HepG2 (cell line): ENCODE results near the gene ANO1.

ENCODE experiments used
- HOXA9 ChIP-seq: sonication (generic); formaldehyde crosslinking; IDR thresholded peaks from 2 replicates; pipeline ENCODE4 v1.8.1; 2022; ENCODE audit warnings: missing genetic modification reagents, mild to moderate bottlenecking, moderate library complexity, borderline replicate concordance
- ZC3H13 ChIP-seq: sonication (generic); formaldehyde crosslinking; IDR thresholded peaks from 2 replicates; pipeline ENCODE4 v1.8.1; 2023; ENCODE audit warnings: mild to moderate bottlenecking, missing genetic modification reagents, moderate library complexity
- TF ChIP-seq, protein P1 (sequence below): sonication (generic); formaldehyde crosslinking; IDR thresholded peaks from 2 replicates; pipeline ENCODE4 v1.5.0; 2020; ENCODE audit warnings: mild to moderate bottlenecking, missing genetic modification reagents, moderate library complexity
- TF ChIP-seq, protein P2 (sequence below): sonication (generic); formaldehyde crosslinking; IDR thresholded peaks from 2 replicates; pipeline ENCODE4 v1.9.0; 2021; ENCODE audit warnings: missing genetic modification reagents, borderline replicate concordance
- TF ChIP-seq, protein P3 (sequence below): sonication (generic); formaldehyde crosslinking; IDR thresholded peaks from 2 replicates; pipeline ENCODE4 v1.4.0; 2020; ENCODE audit warnings: mild to moderate bottlenecking, missing genetic modification reagents

DNA sequence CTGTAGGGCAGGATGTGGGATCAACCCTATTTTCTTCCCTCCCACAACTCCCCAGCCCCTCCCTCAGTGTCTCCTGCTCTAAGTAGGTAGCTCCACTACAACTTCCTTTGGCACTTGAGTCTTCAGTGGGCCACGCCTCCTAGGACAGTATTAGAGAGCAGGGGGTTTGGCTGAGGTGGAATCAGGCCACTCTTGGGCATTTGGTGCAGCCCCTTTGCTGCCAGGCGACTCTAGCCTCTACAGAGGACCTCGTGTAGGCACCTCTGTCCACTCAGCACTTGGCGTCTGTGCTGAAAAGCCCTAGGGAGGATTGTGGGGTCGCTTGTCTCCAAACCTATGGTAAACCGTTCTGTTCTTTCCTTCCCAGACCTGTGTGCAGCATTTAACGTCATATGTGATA lies 127.6 kb downstream of the ANO1 start:
- TF ChIP-seq HOXA9 = no peak
- TF ChIP-seq, protein P1, sequence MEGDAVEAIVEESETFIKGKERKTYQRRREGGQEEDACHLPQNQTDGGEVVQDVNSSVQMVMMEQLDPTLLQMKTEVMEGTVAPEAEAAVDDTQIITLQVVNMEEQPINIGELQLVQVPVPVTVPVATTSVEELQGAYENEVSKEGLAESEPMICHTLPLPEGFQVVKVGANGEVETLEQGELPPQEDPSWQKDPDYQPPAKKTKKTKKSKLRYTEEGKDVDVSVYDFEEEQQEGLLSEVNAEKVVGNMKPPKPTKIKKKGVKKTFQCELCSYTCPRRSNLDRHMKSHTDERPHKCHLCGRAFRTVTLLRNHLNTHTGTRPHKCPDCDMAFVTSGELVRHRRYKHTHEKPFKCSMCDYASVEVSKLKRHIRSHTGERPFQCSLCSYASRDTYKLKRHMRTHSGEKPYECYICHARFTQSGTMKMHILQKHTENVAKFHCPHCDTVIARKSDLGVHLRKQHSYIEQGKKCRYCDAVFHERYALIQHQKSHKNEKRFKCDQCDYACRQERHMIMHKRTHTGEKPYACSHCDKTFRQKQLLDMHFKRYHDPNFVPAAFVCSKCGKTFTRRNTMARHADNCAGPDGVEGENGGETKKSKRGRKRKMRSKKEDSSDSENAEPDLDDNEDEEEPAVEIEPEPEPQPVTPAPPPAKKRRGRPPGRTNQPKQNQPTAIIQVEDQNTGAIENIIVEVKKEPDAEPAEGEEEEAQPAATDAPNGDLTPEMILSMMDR (CRISPR knock-in tag) = no peak
- TF ChIP-seq, protein P2, sequence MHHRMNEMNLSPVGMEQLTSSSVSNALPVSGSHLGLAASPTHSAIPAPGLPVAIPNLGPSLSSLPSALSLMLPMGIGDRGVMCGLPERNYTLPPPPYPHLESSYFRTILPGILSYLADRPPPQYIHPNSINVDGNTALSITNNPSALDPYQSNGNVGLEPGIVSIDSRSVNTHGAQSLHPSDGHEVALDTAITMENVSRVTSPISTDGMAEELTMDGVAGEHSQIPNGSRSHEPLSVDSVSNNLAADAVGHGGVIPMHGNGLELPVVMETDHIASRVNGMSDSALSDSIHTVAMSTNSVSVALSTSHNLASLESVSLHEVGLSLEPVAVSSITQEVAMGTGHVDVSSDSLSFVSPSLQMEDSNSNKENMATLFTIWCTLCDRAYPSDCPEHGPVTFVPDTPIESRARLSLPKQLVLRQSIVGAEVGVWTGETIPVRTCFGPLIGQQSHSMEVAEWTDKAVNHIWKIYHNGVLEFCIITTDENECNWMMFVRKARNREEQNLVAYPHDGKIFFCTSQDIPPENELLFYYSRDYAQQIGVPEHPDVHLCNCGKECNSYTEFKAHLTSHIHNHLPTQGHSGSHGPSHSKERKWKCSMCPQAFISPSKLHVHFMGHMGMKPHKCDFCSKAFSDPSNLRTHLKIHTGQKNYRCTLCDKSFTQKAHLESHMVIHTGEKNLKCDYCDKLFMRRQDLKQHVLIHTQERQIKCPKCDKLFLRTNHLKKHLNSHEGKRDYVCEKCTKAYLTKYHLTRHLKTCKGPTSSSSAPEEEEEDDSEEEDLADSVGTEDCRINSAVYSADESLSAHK (CRISPR knock-in tag) = no peak
- no peak; the same call in 1 of the 2 replicates for TF ChIP-seq ZC3H13
- TF ChIP-seq, protein P3, sequence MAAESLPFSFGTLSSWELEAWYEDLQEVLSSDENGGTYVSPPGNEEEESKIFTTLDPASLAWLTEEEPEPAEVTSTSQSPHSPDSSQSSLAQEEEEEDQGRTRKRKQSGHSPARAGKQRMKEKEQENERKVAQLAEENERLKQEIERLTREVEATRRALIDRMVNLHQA = no peak
